SK-N-MC (cell line): ENCODE results near the gene UGT1A6.
A peak's percentile ranks its signal among the peaks of the same experiment; 100 is the strongest.
"Not testable (repeated sequence)": the region's sequence is repeated elsewhere in the genome, so short reads cannot be mapped to it uniquely, and the experiment has no call there.

Experiments used
- DNase-seq: peaks from one replicate; pipeline ENCODE4 v3.0.0-alpha.2; 2011; ENCODE audit warnings: low read depth, low spot score
- H3K27ac ChIP-seq: fragments of 200-600 bp; sonication (generic); 2 replicates; pipeline ENCODE4 v1.5.1; 2016; ENCODE audit warnings: mixed run types
- H3K36me3 ChIP-seq: fragments of 200-600 bp; sonication (generic); 2 replicates; pipeline ENCODE4 v1.6.1; 2017; ENCODE audit warnings: antibody characterized with exemption, low read length, mixed read lengths; ENCODE audit not compliant: insufficient read depth
- H3K4me3 ChIP-seq: fragments of 200-600 bp; sonication (generic); 2 replicates; pipeline ENCODE4 v1.5.1; 2016
- H3K9ac ChIP-seq: fragments of 200-600 bp; sonication (generic); 2 replicates; pipeline ENCODE4 v1.8.0; 2017; ENCODE audit warnings: mixed run types, mixed read lengths; ENCODE audit not compliant: insufficient read length
- H3K9me3 ChIP-seq: fragments of 200-600 bp; sonication (generic); 2 replicates; pipeline ENCODE4 v1.6.1; 2017; ENCODE audit warnings: low read depth, mild to moderate bottlenecking, antibody characterized with exemption, low read length, moderate library complexity, mixed read lengths
- EZH2 ChIP-seq: fragments of 200-600 bp; sonication (generic); IDR thresholded peaks from one replicate; pipeline ENCODE4 v1.6.1; 2017; ENCODE audit warnings: antibody characterized with exemption
- FOXP2 ChIP-seq: optimal IDR thresholded peaks from 2 replicates; pipeline ENCODE3; 2011; ENCODE audit warnings: mild to moderate bottlenecking, moderate library complexity; ENCODE audit not compliant: insufficient read depth; ENCODE audit errors: extremely low read length, control extremely low read depth
- POLR2AphosphoS5 ChIP-seq: IDR thresholded peaks from 2 replicates; pipeline ENCODE4 v1.6.1; 2012; ENCODE audit warnings: mild to moderate bottlenecking, low read depth, low read length, borderline replicate concordance

Gene UGT1A6

GRCh38 chr2:233692648-233693047 is at the start of gene UGT1A6:
Gene UGT1A6, plus strand, starts transcription at chr2:233692890. Its CDS starts 115 bp downstream, at chr2:233693005.
- no peak for DNase-seq
- no peaks in the 10 kb centered on the region for H3K36me3 ChIP-seq
- H3K4me3 ChIP-seq = no peak within 1 kb of the TSS
- no peak for TF ChIP-seq EZH2
- TF ChIP-seq POLR2AphosphoS5 = no peak
- TF ChIP-seq FOXP2 = no peak
- no peak within 1 kb of the TSS for H3K27ac ChIP-seq
- no peaks in the 10 kb centered on the region for H3K9me3 ChIP-seq
- H3K9ac ChIP-seq = no peak within 1 kb of the TSS

GRCh38 chr2:233643128-233643527 is 49.6 kb upstream of the UGT1A6 start:
- no peaks in the 10 kb centered on the region for H3K36me3 ChIP-seq
- DNase-seq = no peak
- no peak for TF ChIP-seq POLR2AphosphoS5
- TF ChIP-seq EZH2 = no peak
- no peak for TF ChIP-seq FOXP2
- H3K4me3 ChIP-seq = no peak overlapping the region
- H3K9me3 ChIP-seq = no peaks in the 10 kb centered on the region
- H3K9ac ChIP-seq = no peak overlapping the region
- no peak overlapping the region for H3K27ac ChIP-seq

- H3K9me3 ChIP-seq, H3K27ac ChIP-seq, H3K36me3 ChIP-seq, H3K4me3 ChIP-seq, DNase-seq, H3K9ac ChIP-seq: not testable (repeated sequence)
Measured at GRCh38 chr2:233646033-233646432, 46.7 kb upstream of the UGT1A6 start.

- H3K9me3 ChIP-seq = no peaks in the 10 kb centered on the region
- no peak overlapping the region for H3K4me3 ChIP-seq
- TF ChIP-seq FOXP2 = no peak
- TF ChIP-seq EZH2 = no peak
- TF ChIP-seq POLR2AphosphoS5 = no peak
- DNase-seq = no peak
- H3K9ac ChIP-seq = no peak overlapping the region
- no peak overlapping the region for H3K27ac ChIP-seq
- H3K36me3 ChIP-seq = no peaks in the 10 kb centered on the region
Measured at GRCh38 chr2:233650981-233651380, 41.7 kb upstream of the UGT1A6 start.

- no peak for TF ChIP-seq FOXP2
- TF ChIP-seq EZH2 = no peak
- no peak for TF ChIP-seq POLR2AphosphoS5
- Histone ChIP-seq H3K9me3 (no peaks in the 10 kb centered on the region), H3K27ac (no peak overlapping the region)
Measured at GRCh38 chr2:233651430-233651829, 41.3 kb upstream of the UGT1A6 start.

GRCh38 chr2:233654501-233654900 is 38.2 kb upstream of the UGT1A6 start:
- DNase-seq = peak; percentile 89
- Histone ChIP-seq H3K9me3 (no peaks in the 10 kb centered on the region), H3K27ac (peak overlapping the region; percentile 83), H3K36me3 (no peaks in the 10 kb centered on the region), H3K9ac (no peak overlapping the region), H3K4me3 (peak overlapping the region; percentile 44)
- no peak for TF ChIP-seq EZH2
- TF ChIP-seq FOXP2 = peak; percentile 15

More at GRCh38 chr2:233651430-233651829, 41.3 kb upstream of the UGT1A6 start:
- no peak overlapping the region for H3K9ac ChIP-seq
- DNase-seq = no peak
- no peak overlapping the region for H3K4me3 ChIP-seq
- no peaks in the 10 kb centered on the region for H3K36me3 ChIP-seq

GRCh38 chr2:233655043-233655442 is 37.6 kb upstream of the UGT1A6 start:
- Histone ChIP-seq H3K27ac (peak overlapping the region; percentile 83), H3K36me3 (no peaks in the 10 kb centered on the region), H3K9ac (no peak overlapping the region), H3K9me3 (no peaks in the 10 kb centered on the region), H3K4me3 (no peak overlapping the region)
- TF ChIP-seq EZH2 = no peak
- TF ChIP-seq FOXP2 = no peak
- TF ChIP-seq POLR2AphosphoS5 = no peak
- no peak for DNase-seq

GRCh38 chr2:233655943-233656342 is 36.7 kb upstream of the UGT1A6 start:
- not testable (repeated sequence) for H3K36me3 ChIP-seq, H3K4me3 ChIP-seq, H3K27ac ChIP-seq, H3K9ac ChIP-seq, DNase-seq, H3K9me3 ChIP-seq

- no peak overlapping the region for H3K4me3 ChIP-seq
- no peak overlapping the region for H3K9ac ChIP-seq
- TF ChIP-seq FOXP2 (no peak), POLR2AphosphoS5 (no peak), EZH2 (no peak)
- no peak overlapping the region for H3K27ac ChIP-seq
- no peak for DNase-seq
- no peaks in the 10 kb centered on the region for H3K9me3 ChIP-seq
- no peaks in the 10 kb centered on the region for H3K36me3 ChIP-seq
Measured at GRCh38 chr2:233656443-233656842, 36.2 kb upstream of the UGT1A6 start.

GRCh38 chr2:233658610-233659009 is 34.1 kb upstream of the UGT1A6 start:
- H3K36me3 ChIP-seq = no peaks in the 10 kb centered on the region
- H3K27ac ChIP-seq = no peak overlapping the region
- TF ChIP-seq POLR2AphosphoS5 = no peak
- no peak overlapping the region for H3K9ac ChIP-seq
- DNase-seq = no peak
- no peaks in the 10 kb centered on the region for H3K9me3 ChIP-seq
- H3K4me3 ChIP-seq = no peak overlapping the region
